ENCODE measurements around the gene THRSP. TPM values are rescaled to one million over a fixed set of nuclear protein-coding genes. Genes with fewer than 3 reads are reported as not detected.
A peak's percentile ranks its signal among the peaks of the same experiment; 100 is the strongest.

Gene THRSP
- total and polyA plus RNA-seq, 10 of the 15 experiments (the other 5 are each of a cell fraction or from before 2014, with no cell fraction given), result 0.18 TPM; not detected in 9

GRCh38 chr11:78080084-78080817, 16.6 kb downstream of the THRSP start (continued):
- TF ChIP-seq, protein P1, sequence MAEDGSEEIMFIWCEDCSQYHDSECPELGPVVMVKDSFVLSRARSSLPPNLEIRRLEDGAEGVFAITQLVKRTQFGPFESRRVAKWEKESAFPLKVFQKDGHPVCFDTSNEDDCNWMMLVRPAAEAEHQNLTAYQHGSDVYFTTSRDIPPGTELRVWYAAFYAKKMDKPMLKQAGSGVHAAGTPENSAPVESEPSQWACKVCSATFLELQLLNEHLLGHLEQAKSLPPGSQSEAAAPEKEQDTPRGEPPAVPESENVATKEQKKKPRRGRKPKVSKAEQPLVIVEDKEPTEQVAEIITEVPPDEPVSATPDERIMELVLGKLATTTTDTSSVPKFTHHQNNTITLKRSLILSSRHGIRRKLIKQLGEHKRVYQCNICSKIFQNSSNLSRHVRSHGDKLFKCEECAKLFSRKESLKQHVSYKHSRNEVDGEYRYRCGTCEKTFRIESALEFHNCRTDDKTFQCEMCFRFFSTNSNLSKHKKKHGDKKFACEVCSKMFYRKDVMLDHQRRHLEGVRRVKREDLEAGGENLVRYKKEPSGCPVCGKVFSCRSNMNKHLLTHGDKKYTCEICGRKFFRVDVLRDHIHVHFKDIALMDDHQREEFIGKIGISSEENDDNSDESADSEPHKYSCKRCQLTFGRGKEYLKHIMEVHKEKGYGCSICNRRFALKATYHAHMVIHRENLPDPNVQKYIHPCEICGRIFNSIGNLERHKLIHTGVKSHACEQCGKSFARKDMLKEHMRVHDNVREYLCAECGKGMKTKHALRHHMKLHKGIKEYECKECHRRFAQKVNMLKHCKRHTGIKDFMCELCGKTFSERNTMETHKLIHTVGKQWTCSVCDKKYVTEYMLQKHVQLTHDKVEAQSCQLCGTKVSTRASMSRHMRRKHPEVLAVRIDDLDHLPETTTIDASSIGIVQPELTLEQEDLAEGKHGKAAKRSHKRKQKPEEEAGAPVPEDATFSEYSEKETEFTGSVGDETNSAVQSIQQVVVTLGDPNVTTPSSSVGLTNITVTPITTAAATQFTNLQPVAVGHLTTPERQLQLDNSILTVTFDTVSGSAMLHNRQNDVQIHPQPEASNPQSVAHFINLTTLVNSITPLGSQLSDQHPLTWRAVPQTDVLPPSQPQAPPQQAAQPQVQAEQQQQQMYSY (CRISPR knock-in tag; IDR thresholded peaks at IDR 0.05), result no peak
- TF ChIP-seq, protein P2, sequence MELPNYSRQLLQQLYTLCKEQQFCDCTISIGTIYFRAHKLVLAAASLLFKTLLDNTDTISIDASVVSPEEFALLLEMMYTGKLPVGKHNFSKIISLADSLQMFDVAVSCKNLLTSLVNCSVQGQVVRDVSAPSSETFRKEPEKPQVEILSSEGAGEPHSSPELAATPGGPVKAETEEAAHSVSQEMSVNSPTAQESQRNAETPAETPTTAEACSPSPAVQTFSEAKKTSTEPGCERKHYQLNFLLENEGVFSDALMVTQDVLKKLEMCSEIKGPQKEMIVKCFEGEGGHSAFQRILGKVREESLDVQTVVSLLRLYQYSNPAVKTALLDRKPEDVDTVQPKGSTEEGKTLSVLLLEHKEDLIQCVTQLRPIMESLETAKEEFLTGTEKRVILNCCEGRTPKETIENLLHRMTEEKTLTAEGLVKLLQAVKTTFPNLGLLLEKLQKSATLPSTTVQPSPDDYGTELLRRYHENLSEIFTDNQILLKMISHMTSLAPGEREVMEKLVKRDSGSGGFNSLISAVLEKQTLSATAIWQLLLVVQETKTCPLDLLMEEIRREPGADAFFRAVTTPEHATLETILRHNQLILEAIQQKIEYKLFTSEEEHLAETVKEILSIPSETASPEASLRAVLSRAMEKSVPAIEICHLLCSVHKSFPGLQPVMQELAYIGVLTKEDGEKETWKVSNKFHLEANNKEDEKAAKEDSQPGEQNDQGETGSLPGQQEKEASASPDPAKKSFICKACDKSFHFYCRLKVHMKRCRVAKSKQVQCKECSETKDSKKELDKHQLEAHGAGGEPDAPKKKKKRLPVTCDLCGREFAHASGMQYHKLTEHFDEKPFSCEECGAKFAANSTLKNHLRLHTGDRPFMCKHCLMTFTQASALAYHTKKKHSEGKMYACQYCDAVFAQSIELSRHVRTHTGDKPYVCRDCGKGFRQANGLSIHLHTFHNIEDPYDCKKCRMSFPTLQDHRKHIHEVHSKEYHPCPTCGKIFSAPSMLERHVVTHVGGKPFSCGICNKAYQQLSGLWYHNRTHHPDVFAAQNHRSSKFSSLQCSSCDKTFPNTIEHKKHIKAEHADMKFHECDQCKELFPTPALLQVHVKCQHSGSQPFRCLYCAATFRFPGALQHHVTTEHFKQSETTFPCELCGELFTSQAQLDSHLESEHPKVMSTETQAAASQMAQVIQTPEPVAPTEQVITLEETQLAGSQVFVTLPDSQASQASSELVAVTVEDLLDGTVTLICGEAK (IDR thresholded peaks at IDR 0.05; ENCODE audit: borderline replicate concordance), result peak; percentile 71; the same call in 1 of the 2 replicates

Data from GM12878 (cell line).